GM06990 (cell line): ENCODE results near the gene CCDC85A.

Experiments
- DNase-seq: peaks from one replicate; pipeline ENCODE4 v3.0.0-alpha.2; 2011; ENCODE audit not compliant: insufficient read length; ENCODE audit errors: extremely low read depth
- H3K27me3 ChIP-seq: replicated peaks from 2 replicates; pipeline ENCODE4 v1.6.0; 2011; ENCODE audit warnings: low read length; ENCODE audit not compliant: control insufficient read depth, insufficient read depth
- H3K36me3 ChIP-seq: 2 replicates; pipeline ENCODE4 v1.5.1; 2011; ENCODE audit warnings: low read length; ENCODE audit not compliant: control insufficient read depth, insufficient read depth
- H3K4me3 ChIP-seq: replicated peaks from 2 replicates; pipeline ENCODE4 v1.5.1; 2011; ENCODE audit warnings: low read depth, mild to moderate bottlenecking, control low read depth, low read length
- CTCF ChIP-seq: IDR thresholded peaks from 2 replicates; pipeline ENCODE4 v1.5.1; 2011; ENCODE audit warnings: low read length, control low read depth, mild to moderate bottlenecking, inconsistent platforms; ENCODE audit not compliant: insufficient read depth, poor library complexity, severe bottlenecking

Gene CCDC85A

GRCh38 chr2:56326346-56326741 lies 142.6 kb downstream of the CCDC85A start:
- no peak for TF ChIP-seq CTCF
- no peak overlapping the region for H3K4me3 ChIP-seq
- no peaks in the 10 kb centered on the region for H3K27me3 ChIP-seq
- no peak for DNase-seq
- no peaks in the 10 kb centered on the region for H3K36me3 ChIP-seq

GRCh38 chr2:56331810-56332209 lies 148.0 kb downstream of the CCDC85A start:
- no peak overlapping the region for H3K4me3 ChIP-seq

GRCh38 chr2:56333812-56334485 lies 150.2 kb downstream of the CCDC85A start:
- no peak overlapping the region for H3K4me3 ChIP-seq
- TF ChIP-seq CTCF, result no peak

More at GRCh38 chr2:56331810-56332209, 148.0 kb downstream of the CCDC85A start:
- no peak for DNase-seq
- TF ChIP-seq CTCF, result no peak
- no peaks in the 10 kb centered on the region for H3K36me3 ChIP-seq
- H3K27me3 ChIP-seq, result no peaks in the 10 kb centered on the region

GRCh38 chr2:56334622-56335021 lies 150.8 kb downstream of the CCDC85A start:
- no peak for DNase-seq
- no peak overlapping the region for H3K4me3 ChIP-seq
- no peak for TF ChIP-seq CTCF
- no peaks in the 10 kb centered on the region for H3K27me3 ChIP-seq
- H3K36me3 ChIP-seq, result no peaks in the 10 kb centered on the region

More at GRCh38 chr2:56333812-56334485, 150.2 kb downstream of the CCDC85A start:
- no peak for DNase-seq
- H3K36me3 ChIP-seq, result no peaks in the 10 kb centered on the region
- no peaks in the 10 kb centered on the region for H3K27me3 ChIP-seq

- no peaks in the 10 kb centered on the region for H3K27me3 ChIP-seq
- H3K4me3 ChIP-seq, result no peak overlapping the region
- TF ChIP-seq CTCF, result no peak
- H3K36me3 ChIP-seq, result no peaks in the 10 kb centered on the region
- no peak for DNase-seq
These were observed 151.3 kb downstream of the CCDC85A start for GRCh38 chr2:56335101-56335500.

GRCh38 chr2:56337342-56337741 lies 153.6 kb downstream of the CCDC85A start:
- no peak for DNase-seq
- H3K36me3 ChIP-seq, result no peaks in the 10 kb centered on the region

More at GRCh38 chr2:56337342-56337741, 153.6 kb downstream of the CCDC85A start:
- no peaks in the 10 kb centered on the region for H3K27me3 ChIP-seq
- TF ChIP-seq CTCF, result no peak
- H3K4me3 ChIP-seq, result no peak overlapping the region
